HG03565 (cell line): Measurements from ENCODE around the gene LTB.

Source experiments
- ATAC-seq: cut with Tn5 transposase; IDR thresholded peaks from one replicate; pipeline ENCODE4 v1.9.1; 2021; ENCODE audit warnings: mild to moderate bottlenecking, moderate library complexity; ENCODE audit not compliant: unreplicated experiment

The LTB gene

DNA sequence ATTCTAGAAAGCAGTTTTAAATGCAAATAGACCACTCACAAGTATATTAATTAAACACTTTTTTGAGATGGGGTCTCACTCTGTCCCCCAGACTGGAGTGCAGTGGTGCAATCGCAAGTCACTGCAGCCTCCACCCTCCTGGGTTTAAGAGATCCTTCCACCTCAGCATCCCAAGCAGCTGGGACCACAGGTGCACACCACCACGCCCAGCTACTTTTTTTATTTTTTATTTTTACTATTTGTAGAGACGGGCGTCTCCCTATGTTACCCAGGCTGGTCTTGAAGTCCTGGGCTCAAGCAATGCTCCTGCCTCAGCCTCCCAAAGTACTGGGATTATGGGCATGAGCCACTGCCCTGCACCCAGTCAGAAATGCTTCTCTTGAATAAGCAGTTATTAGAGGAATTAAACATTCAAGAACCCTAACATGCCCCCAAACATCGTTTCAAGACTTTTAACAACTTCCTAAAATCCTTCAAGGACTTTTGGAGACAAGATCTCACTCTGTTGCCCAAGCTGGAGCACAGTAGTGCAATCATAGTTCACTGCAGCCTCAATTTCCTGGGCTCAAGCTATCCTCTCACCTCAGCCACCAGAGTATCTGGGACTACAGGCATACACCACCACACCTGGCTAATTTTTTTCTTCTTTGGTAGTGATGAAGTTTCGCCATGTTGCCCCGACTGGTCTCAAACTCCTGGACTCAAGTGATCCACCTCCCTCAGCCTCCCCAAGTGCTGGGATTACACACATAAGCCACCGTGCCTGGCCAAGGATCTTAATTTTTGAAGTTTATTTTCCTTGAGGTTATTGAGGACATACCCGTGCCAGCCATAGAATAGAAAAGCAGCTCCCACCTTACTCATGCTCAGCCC lies 50.2 kb downstream of the LTB start:
- ATAC-seq: no peak

DNA sequence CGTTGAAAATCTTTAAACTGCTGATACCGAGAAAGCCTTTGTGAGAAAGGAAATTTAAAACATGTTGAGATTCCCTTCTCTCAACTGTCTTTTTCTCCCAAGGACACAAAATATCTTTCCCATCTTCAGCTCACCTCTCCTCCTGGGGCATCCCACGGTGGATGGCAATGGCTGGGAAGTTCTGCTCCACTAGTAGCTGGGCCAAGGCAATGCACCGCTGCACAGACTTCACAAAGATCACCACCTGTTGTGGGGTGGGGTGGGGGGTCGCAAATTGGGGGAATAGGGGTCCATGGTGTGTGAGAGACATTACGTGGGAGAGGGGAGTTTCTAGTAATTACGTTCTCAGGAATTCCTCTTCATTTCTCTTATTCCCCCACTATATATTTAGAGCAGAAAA lies 51.1 kb downstream of the LTB start:
- no peak for ATAC-seq

DNA sequence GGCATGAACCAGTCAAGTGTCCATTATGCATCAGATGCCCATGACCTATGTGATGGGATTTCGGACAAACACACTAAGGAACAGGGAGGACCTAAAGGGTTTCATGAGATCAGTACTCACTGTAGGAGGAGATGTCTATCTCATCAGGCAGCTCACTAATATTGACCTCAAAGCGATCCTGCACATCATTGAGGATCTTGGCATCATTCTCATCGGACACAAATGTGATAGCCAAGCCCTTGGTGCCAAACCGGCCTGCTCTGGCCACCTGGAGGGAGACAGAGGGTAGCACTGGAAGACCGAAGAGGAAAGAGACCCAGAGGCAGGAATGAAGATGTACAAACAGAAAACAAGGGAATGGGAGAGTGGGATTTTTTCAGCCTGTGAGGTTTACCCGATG lies 51.6 kb downstream of the LTB start:
- ATAC-seq: no peak
